Kidney (tissue), 14 donors: ENCODE results near the gene KIF2C. TPM values are rescaled to one million over a fixed set of nuclear protein-coding genes. Genes with fewer than 3 reads are reported as not detected.
A peak's percentile ranks its signal among the peaks of the same experiment; 100 is the strongest.
"Not testable (repeated sequence)": the region's sequence is repeated elsewhere in the genome, so short reads cannot be mapped to it uniquely, and the experiment has no call there.

Experiments
- DNase-seq, 5 donors: peaks; one replicate each; pipeline ENCODE4 v3.0.0-alpha.2; 2013 to 2020
- FAIRE-seq: peaks from 2 replicates; lab custom pipeline; 2012; peaks lifted over from hg19 to GRCh38; lab: Jason Lieb, UNC
- H3K27ac ChIP-seq, 2 donors: one replicate each; pipeline ENCODE4 v1.7.0; 2013; ENCODE audit warnings: low read depth in 2 of 2, low read length in 2 of 2, inconsistent platforms in 1 of 2
- H3K27me3 ChIP-seq: one replicate; pipeline ENCODE4 v1.7.1; 2013; ENCODE audit warnings: low read length, inconsistent platforms; ENCODE audit not compliant: control insufficient read depth, insufficient read depth
- H3K36me3 ChIP-seq, 3 donors: one replicate each; pipeline versions ENCODE4 v1.7.0 to v1.7.1; 2013; ENCODE audit warnings: low read length in 3 of 3, control low read depth in 1 of 3, inconsistent platforms in 1 of 3; ENCODE audit not compliant: insufficient read depth in 3 of 3, control insufficient read depth in 2 of 3
- H3K4me1 ChIP-seq, 3 donors: one replicate each; pipeline versions ENCODE4 v1.7.0 to v1.7.1; 2013; ENCODE audit warnings: low read length in 3 of 3, inconsistent platforms in 1 of 3, low read depth in 1 of 3; ENCODE audit not compliant: control insufficient read depth in 2 of 3, insufficient read depth in 2 of 3
- H3K4me3 ChIP-seq, 3 donors: one replicate each; pipeline versions ENCODE4 v1.7.0 to v1.8.1; 2013; ENCODE audit warnings: low read length in 3 of 3, control low read depth in 1 of 3, inconsistent platforms in 1 of 3
- H3K9ac ChIP-seq, 3 donors: one replicate each; pipeline versions ENCODE4 v1.7.0 to v1.7.1; 2013; ENCODE audit warnings: low read length in 3 of 3, control low read depth in 1 of 3, inconsistent platforms in 1 of 3
- H3K9me3 ChIP-seq, 3 donors: one replicate each; pipeline versions ENCODE4 v1.7.0 to v1.7.1; 2013; ENCODE audit warnings: low read length in 3 of 3, control low read depth in 1 of 3, inconsistent platforms in 1 of 3; ENCODE audit not compliant: control insufficient read depth in 2 of 3, insufficient read depth in 1 of 3
- intact Hi-C: fragments of 100-400 bp; cut with DNase I; formaldehyde crosslinking; loops from one replicate; pipeline ENCODE4 v1.11.1; 2022
- polyA plus RNA-seq: library from polyadenylated mRNA; stranded (reverse); fragments of 350-450 nt; fragmentation: Illumina TruSeq; extraction: RNeasy Lipid Tissue Mini Kit (QIAGEN cat#74804); gene quantifications from one replicate; pipeline ENCODE4 v1.2.3, GENCODE V29; 2014; ENCODE audit warnings: low read depth, low replicate concordance; ENCODE audit not compliant: insufficient read depth
- total RNA-seq: library from RNA; stranded (reverse); fragmentation: NEBNext Ultra II Directional; extraction: Animal tissue kit (Norgen Biotek cat#: 25700); gene quantifications from one replicate; pipeline ENCODE4 v1.2.1, GENCODE V29; 2021
- TF ChIP-seq, protein P1 (sequence below): IDR thresholded peaks from 3 replicates; pipeline ENCODE4 v1.5.1; 2012; ENCODE audit warnings: mild to moderate bottlenecking, moderate library complexity, borderline replicate concordance; ENCODE audit not compliant: insufficient read depth; ENCODE audit errors: extremely low read depth
- donor health status: control.
- donor health status: control.
- donor health status: control.
- donor health status: control.
- donor health status: control.
- donor health status: DM: yes; HTN: yes; CAD: no.
- donor health status: Normal renal cell carcinoma (clear cell type).

The KIF2C gene
- total and polyA plus RNA-seq, 2 donors from 2014 or later, result 0.47 to 1.4 TPM

DNA sequence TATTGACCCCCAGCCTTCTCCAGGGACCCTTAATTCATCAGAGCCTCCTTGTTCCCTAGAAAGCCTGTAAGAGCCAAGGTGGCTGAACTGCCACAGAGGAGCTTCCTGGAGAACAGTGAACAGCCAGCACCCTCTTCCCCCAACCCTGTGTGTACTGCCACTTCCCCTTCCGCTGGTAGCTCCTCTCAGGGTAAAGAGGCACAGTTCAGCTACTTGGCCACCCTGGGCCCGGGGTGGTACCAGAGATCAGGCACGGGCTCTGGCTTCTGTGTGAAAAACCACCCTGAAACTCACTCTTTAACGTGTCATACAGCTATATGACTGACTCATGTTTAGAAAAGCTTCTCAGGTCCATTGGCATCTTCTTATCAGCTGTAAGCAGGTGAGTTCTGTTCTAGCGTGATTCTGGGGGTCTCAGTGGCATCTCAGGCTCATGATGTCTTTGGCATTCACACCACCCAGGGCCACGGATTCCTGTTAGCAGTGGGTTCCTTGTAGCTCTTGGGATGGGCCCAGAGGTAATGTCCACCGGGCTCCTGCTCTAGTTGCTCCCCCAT lies 42.8 kb upstream of the KIF2C start:
- no peak for FAIRE-seq
- peak in 1 of 5 donors; percentile 18 for DNase-seq
- Histone ChIP-seq H3K36me3 (no peaks in the 10 kb centered on the region), H3K27ac (no peak overlapping the region), H3K4me1 (no peaks in the 10 kb centered on the region), H3K27me3 (no peaks in the 10 kb centered on the region), H3K4me3 (no peak overlapping the region), H3K9me3 (no peaks in the 10 kb centered on the region), H3K9ac (no peak overlapping the region)
- intact Hi-C loops, result no loop called here
- TF ChIP-seq, protein P1, sequence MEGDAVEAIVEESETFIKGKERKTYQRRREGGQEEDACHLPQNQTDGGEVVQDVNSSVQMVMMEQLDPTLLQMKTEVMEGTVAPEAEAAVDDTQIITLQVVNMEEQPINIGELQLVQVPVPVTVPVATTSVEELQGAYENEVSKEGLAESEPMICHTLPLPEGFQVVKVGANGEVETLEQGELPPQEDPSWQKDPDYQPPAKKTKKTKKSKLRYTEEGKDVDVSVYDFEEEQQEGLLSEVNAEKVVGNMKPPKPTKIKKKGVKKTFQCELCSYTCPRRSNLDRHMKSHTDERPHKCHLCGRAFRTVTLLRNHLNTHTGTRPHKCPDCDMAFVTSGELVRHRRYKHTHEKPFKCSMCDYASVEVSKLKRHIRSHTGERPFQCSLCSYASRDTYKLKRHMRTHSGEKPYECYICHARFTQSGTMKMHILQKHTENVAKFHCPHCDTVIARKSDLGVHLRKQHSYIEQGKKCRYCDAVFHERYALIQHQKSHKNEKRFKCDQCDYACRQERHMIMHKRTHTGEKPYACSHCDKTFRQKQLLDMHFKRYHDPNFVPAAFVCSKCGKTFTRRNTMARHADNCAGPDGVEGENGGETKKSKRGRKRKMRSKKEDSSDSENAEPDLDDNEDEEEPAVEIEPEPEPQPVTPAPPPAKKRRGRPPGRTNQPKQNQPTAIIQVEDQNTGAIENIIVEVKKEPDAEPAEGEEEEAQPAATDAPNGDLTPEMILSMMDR, result no peak

DNA sequence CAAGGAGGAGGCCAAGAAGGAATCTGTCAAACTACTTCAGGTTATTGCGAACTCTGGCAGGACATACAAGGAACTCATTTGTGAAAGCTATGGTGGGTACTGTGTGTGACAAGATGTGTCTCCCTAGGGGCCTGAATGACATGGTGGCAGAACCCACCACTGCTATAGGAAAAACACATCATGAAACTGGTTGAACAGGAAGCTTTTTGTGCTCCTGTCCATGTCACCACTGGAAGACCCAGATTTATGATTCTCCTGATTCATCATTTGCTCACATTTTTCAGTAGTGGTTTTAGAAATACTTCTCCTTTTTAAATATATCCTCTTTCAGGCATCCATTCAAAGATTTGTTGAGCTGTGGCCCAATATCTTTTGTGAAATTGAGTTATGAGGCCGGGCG lies 41.5 kb upstream of the KIF2C start:
- H3K36me3 ChIP-seq, result no peaks in the 10 kb centered on the region
- H3K27me3 ChIP-seq, result no peaks in the 10 kb centered on the region
- no peaks in the 10 kb centered on the region for H3K9me3 ChIP-seq
- FAIRE-seq (no peak), DNase-seq (no peak)
- intact Hi-C loops, result no loop called here
- H3K27ac ChIP-seq, result no peak overlapping the region
- no peaks in the 10 kb centered on the region for H3K4me1 ChIP-seq
- H3K4me3 ChIP-seq, result no peak overlapping the region
- TF ChIP-seq, protein P1, result no peak
- no peak overlapping the region for H3K9ac ChIP-seq

DNA sequence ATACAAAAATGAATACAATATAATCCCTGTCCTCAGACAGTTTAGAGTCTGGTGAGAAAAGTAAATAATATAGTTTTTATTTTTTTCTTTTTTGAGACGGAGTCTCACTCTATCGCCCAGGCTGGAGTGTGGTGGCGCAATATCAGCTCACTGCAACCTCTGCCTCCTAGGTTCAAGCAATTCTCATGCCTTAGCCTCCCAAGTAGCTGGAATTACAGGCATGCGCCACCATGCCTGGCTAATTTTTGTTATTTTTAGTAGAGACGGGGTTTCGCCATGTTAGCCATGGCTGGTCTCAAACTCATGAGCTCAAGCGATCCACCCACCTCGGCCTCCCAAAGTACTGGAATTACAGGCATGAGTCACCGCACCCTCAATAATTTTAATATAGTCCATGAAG lies 40.3 kb upstream of the KIF2C start:
- not testable (repeated sequence) for H3K27me3 ChIP-seq

DNA sequence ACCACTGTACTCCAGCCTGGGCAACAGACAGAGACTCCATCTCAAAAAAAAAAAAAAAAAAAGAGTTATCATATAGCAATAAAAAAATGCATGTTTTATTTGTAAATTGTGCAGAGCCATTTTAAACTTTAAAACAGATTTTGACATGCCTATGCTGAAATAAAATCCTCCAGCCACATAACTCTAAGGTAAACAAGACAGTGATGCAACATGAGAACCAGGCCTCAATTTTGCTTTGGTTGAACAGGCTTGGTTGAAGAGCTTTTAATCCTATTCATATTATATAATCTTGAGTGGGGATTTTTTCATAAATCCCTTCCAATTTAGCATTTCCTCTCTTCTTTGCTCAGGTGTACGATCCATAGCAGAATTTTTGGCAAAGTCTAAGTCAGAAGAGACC lies 39.1 kb upstream of the KIF2C start:
- DNase-seq, result peak in 2 of 5 donors; percentile 29 to 31
- Histone ChIP-seq H3K27ac (no peak overlapping the region), H3K9ac (no peak overlapping the region), H3K4me1 (no peaks in the 10 kb centered on the region), H3K4me3 (no peak overlapping the region), H3K9me3 (no peaks in the 10 kb centered on the region), H3K27me3 (no peaks in the 10 kb centered on the region), H3K36me3 (no peaks in the 10 kb centered on the region)
- TF ChIP-seq, protein P1, result no peak
- intact Hi-C loops, result no loop called here
- FAIRE-seq, result no peak

More for the DNA sequence above, 40.3 kb upstream of the KIF2C start:
- DNase-seq, result peak in 1 of 5 donors; percentile 5
- H3K9me3 ChIP-seq, FAIRE-seq, H3K4me1 ChIP-seq, H3K4me3 ChIP-seq, H3K36me3 ChIP-seq, intact Hi-C loops, H3K9ac ChIP-seq, H3K27ac ChIP-seq: not testable (repeated sequence)
